AG04449 (cell line): Measurements from ENCODE around the gene ESR2.

ENCODE experiments used
- CTCF ChIA-PET: fragments of 350-600 bp; formaldehyde crosslinking; extraction: SDS; loops from one replicate; lab custom pipeline; 2021; ENCODE audit warnings: antibody characterized with exemption; lab: Yijun Ruan, JAX
- POLR2A ChIA-PET: fragments of 400-600, 350-600 bp; formaldehyde crosslinking; extraction: SDS; loops from one replicate; lab custom pipeline; 2020; ENCODE audit warnings: antibody characterized with exemption, inconsistent platforms; lab: Yijun Ruan, JAX
- DNase-seq: peaks from one replicate; pipeline ENCODE4 v3.0.0-alpha.2; 2010; ENCODE audit warnings: low read depth, low spot score
- H3K4me3 ChIP-seq: 2 replicates; pipeline ENCODE4 v1.5.1; 2011; ENCODE audit warnings: low read depth, mild to moderate bottlenecking, control low read depth, low read length
- TF ChIP-seq, protein P1 (sequence below): IDR thresholded peaks from one replicate; pipeline ENCODE4 v1.5.1; 2011; ENCODE audit warnings: mild to moderate bottlenecking, moderate library complexity, low read length, control low read depth, inconsistent platforms; ENCODE audit not compliant: insufficient read depth; ENCODE audit errors: missing control alignments

Gene ESR2

DNA sequence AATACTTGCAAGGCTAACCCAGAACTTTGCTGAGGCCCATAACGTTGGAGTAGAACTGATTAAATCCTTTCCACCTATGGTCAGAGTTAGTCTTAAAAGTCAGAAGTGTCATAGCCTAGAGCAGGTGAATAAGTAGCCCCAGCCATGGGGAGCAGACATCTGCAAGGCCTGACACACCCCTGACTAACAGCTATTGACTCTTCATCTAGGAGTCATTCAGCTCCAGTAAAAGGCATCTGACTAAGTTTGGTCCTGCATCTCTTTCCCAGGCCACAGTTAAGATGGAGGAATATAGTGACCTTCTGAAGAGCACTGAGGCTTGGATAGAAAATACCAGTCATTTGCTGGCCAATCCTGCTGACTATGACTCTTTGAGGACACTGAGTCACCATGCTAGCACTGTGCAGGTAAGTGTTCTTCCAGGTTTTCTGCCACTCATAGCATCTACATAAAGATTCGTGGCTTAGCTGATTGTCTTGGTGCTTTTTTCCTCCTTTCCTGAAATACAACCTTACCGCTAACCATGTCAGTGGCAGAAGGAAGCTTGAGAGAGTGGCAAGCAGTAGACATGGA is 212.9 kb downstream of the ESR2 start:
- ChIA-PET CTCF (interaction anchor here (1.7 kb wide), 1 partner anchor 214 kb away, joined by 5 read pairs; no protein-coding TSS in a partner anchor), POLR2A (no interaction called here)
- DNase-seq, result no peak
- TF ChIP-seq, protein P1, sequence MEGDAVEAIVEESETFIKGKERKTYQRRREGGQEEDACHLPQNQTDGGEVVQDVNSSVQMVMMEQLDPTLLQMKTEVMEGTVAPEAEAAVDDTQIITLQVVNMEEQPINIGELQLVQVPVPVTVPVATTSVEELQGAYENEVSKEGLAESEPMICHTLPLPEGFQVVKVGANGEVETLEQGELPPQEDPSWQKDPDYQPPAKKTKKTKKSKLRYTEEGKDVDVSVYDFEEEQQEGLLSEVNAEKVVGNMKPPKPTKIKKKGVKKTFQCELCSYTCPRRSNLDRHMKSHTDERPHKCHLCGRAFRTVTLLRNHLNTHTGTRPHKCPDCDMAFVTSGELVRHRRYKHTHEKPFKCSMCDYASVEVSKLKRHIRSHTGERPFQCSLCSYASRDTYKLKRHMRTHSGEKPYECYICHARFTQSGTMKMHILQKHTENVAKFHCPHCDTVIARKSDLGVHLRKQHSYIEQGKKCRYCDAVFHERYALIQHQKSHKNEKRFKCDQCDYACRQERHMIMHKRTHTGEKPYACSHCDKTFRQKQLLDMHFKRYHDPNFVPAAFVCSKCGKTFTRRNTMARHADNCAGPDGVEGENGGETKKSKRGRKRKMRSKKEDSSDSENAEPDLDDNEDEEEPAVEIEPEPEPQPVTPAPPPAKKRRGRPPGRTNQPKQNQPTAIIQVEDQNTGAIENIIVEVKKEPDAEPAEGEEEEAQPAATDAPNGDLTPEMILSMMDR, result no peak
- H3K4me3 ChIP-seq, result no peak overlapping the region

DNA sequence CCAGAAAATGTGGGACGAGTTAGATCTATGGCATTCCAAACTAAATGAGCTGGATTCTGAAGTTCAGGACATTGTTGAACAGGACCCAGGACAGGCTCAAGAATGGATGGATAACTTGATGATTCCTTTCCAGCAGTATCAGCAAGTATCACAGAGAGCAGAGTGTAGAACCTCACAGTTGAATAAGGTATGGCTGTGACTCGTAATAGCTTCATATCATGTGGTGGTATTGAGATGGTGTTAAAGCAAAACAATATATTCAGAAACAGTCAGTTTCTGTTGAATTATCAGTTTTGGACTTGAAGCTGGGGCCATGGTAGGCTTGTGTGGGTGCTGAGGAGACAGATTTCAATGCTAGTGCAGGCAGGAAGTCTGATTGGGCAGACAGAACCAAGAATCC is 213.7 kb downstream of the ESR2 start:
- CTCF ChIA-PET, result no interaction called here
- DNase-seq, result no peak
- POLR2A ChIA-PET, result no interaction called here
- TF ChIP-seq, protein P1, result no peak
- no peak overlapping the region for H3K4me3 ChIP-seq

DNA sequence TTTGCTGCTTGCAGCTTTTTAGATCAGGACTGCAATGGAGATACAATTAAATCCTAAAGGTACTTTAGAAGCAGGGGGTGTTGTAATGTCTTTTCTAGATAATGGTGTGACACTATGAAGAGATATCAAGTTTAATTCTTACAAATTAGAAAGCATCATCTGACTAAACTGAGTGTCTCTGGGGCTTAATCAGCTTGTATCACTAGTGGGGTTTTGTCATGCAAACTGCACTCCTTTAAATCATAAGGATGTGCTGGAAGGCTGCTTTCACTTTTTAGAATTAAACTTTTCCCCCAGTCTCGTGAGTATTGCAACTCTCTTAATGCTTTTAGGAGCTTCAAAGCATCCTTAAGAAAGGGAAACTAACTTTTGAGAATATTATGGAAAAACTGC is 218.6 kb downstream of the ESR2 start:
- TF ChIP-seq, protein P1, result no peak
- ChIA-PET POLR2A (no interaction called here), CTCF (interaction anchor here (0.8 to 1.4 kb wide), 2 partner anchors 66 to 220 kb away, joined by 3 read pairs; no protein-coding TSS in a partner anchor)
- no peak overlapping the region for H3K4me3 ChIP-seq
- DNase-seq, result no peak

DNA sequence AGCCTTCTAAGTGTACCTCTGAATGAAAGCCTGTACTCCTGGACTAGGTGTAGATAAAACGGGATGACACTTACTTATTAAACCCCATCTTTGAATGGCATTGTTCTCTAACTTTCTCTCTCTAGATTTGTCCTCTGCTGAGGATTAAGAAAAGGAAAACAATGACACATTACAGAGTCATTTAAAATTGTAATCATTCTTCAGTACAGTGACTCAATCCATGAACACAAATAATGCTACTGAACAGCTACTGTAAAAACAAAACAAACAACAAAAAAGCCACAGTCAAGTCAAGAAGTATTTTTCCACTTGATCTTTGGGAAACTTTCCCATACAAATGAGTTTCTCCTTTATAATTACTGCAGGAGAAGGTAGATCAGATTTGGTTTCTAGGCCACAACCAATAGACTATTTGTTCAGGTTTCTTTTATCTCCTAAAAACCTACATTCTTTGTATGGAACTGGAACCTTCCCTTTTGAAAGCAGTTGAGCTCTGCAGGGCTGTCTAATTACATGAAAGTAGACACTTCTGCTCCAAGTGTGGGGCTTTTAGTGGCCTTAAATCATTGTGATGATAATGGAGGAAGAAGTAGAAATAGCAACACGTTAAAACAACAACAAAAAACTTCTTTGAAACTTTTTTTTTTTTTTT is 219.1 kb downstream of the ESR2 start:
- TF ChIP-seq, protein P1, result no peak
- ChIA-PET CTCF (interaction anchor here (0.8 to 1.4 kb wide), 2 partner anchors 66 to 221 kb away, joined by 3 read pairs; no protein-coding TSS in a partner anchor), POLR2A (no interaction called here)
- no peak for DNase-seq
- no peak overlapping the region for H3K4me3 ChIP-seq

DNA sequence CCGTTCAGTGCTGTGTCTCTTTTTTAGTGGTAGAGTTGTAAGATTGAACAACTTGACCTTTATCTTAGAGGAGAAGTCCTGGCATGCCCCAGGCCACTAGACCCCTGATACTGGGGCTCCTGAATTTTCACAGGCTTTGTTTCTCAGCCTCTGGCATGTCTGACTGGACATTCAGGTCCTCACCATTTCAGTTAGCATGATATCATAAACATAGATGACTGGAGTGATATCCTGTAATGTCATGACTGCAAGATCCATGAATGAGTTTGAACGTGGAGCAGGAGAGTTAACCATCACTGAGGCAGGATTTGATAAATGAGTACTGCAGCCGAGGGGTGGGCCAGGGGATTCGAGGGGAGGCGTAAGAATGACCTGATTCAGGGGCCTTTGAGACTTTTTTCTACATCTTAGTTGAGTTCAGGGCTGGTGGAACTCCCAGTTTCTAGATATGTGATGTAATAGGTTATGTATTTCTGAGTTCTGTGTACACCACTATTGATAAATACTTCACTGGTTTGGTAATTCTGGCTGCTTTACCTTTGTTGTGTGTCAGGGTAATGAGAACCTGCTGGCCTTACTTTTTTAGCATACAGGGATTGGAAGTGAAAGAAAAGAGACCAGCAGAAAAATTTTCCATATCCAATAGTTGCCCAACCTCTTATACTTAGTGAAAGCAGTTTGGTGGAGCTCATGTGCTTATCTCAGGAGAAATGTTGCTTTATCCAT is 224.4 kb downstream of the ESR2 start:
- POLR2A ChIA-PET, result no interaction called here
- no peak overlapping the region for H3K4me3 ChIP-seq
- CTCF ChIA-PET, result interaction anchor here (1.0 to 1.2 kb wide), 2 partner anchors 13 to 224 kb away, joined by 3 read pairs; partner anchors contain the start of gene ESR2
- DNase-seq, result no peak
- TF ChIP-seq, protein P1, result no peak

DNA sequence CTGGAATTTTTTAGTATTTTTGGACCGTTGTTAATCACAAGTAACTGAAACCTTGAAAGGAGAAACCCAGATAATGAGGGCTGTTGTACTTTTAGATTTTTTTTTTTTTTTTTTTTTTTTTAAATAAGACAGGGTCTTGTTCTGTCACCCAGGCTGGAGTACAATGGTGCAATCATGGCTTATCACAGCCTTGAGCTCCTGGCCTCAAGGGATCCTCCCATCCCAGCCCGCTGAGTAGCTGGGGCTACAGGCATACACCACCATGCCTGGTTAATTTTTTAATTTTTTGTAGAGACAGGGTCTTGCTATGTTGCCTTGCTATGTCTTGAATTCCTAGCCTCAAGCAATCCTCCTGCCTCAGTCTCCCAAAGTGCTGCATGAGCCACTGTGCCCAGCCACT is 229.7 kb downstream of the ESR2 start:
- no peak for DNase-seq
- TF ChIP-seq, protein P1, result no peak
- no peak overlapping the region for H3K4me3 ChIP-seq
- ChIA-PET POLR2A (no interaction called here), CTCF (no interaction called here)
